GM23338 (cell line): ENCODE results near the gene CDYL. TPM values are rescaled to one million over a fixed set of nuclear protein-coding genes. Genes with fewer than 3 reads are reported as not detected.

Source experiments
- ATAC-seq: fragments of 200-7000 bp; cut with Tn5 transposase; 3 replicates; pipeline ENCODE4 v1.9.1; 2020
- DNase-seq: peaks from one replicate; pipeline ENCODE4 v3.0.0-alpha.2; 2015; ENCODE audit warnings: low spot score
- H2AFZ ChIP-seq: fragments of 200-600 bp; sonication (generic); 2 replicates; pipeline ENCODE4 v1.8.0; 2016; ENCODE audit warnings: antibody characterized with exemption, mild to moderate bottlenecking, moderate library complexity
- H3F3A ChIP-seq: fragments of 200-600 bp; sonication (generic); replicated peaks from 2 replicates; pipeline ENCODE4 v1.8.0; 2017; ENCODE audit warnings: antibody characterized with exemption, mixed run types, low read depth
- H3K27ac ChIP-seq: fragments of 200-600 bp; sonication (generic); 2 replicates; pipeline ENCODE4 v1.6.1; 2016; ENCODE audit warnings: low read depth
- H3K27me3 ChIP-seq: fragments of 200-600 bp; sonication (generic); 2 replicates; pipeline ENCODE4 v1.8.0; 2016; ENCODE audit warnings: mild to moderate bottlenecking, mixed run types, moderate library complexity; ENCODE audit not compliant: insufficient read depth
- H3K36me3 ChIP-seq: fragments of 200-600 bp; sonication (generic); 2 replicates; pipeline ENCODE4 v1.8.0; 2016; ENCODE audit warnings: mild to moderate bottlenecking; ENCODE audit not compliant: insufficient read depth
- H3K4me1 ChIP-seq: fragments of 200-600 bp; sonication (generic); 2 replicates; pipeline ENCODE4 v1.8.0; 2016; ENCODE audit warnings: mild to moderate bottlenecking, moderate library complexity; ENCODE audit not compliant: insufficient read depth
- H3K4me2 ChIP-seq: fragments of 200-600 bp; sonication (generic); 2 replicates; pipeline ENCODE4 v1.7.1; 2017; ENCODE audit warnings: mixed run types
- H3K4me3 ChIP-seq: fragments of 200-600 bp; sonication (generic); 2 replicates; pipeline ENCODE4 v1.6.1; 2016; ENCODE audit warnings: mixed run types
- H3K79me2 ChIP-seq: fragments of 200-600 bp; sonication (generic); replicated peaks from 2 replicates; pipeline ENCODE4 v1.8.0; 2017; ENCODE audit warnings: mild to moderate bottlenecking; ENCODE audit not compliant: insufficient read depth
- H3K9me2 ChIP-seq: fragments of 200-600 bp; sonication (generic); 2 replicates; pipeline ENCODE4 v1.8.0; 2017; ENCODE audit not compliant: insufficient read depth
- H4K20me1 ChIP-seq: fragments of 200-600 bp; sonication (generic); replicated peaks from 2 replicates; pipeline ENCODE4 v1.8.0; 2017; ENCODE audit warnings: mild to moderate bottlenecking; ENCODE audit not compliant: insufficient read depth
- H3K27ac Mint-ChIP-seq: 2 replicates; pipeline ENCODE4 v1.8.0; 2020; ENCODE audit warnings: inconsistent platforms, mild to moderate bottlenecking, moderate library complexity, mixed read lengths
- H3K27me3 Mint-ChIP-seq: 3 replicates; pipeline ENCODE4 v1.8.0; 2022; ENCODE audit warnings: low read depth, mild to moderate bottlenecking, moderate library complexity, mixed read lengths, inconsistent platforms; ENCODE audit not compliant: insufficient read depth, poor library complexity
- H3K36me3 Mint-ChIP-seq: 3 replicates; pipeline ENCODE4 v1.8.0; 2021; ENCODE audit warnings: low read depth, mild to moderate bottlenecking, inconsistent platforms, moderate library complexity, mixed read lengths
- H3K4me1 Mint-ChIP-seq: 3 replicates; pipeline ENCODE4 v1.8.0; 2020; ENCODE audit warnings: mild to moderate bottlenecking, inconsistent platforms, mixed read lengths
- H3K4me3 Mint-ChIP-seq: 3 replicates; pipeline ENCODE4 v1.8.0; 2021; ENCODE audit warnings: moderate library complexity, mild to moderate bottlenecking, inconsistent platforms, mixed read lengths
- H3K9me3 Mint-ChIP-seq: 3 replicates; pipeline ENCODE4 v1.8.0; 2020; ENCODE audit warnings: moderate library complexity, mild to moderate bottlenecking, inconsistent platforms, mixed read lengths
- CREB1 ChIP-seq: fragments of 250-450 bp; sonication (Bioruptor Pico); IDR thresholded peaks from 2 replicates; pipeline ENCODE4 v1.5.0; 2020; ENCODE audit warnings: low read depth, mild to moderate bottlenecking, moderate library complexity
- EZH2 ChIP-seq: fragments of 200-600 bp; sonication (generic); IDR thresholded peaks from one replicate; pipeline ENCODE4 v1.8.0; 2017; ENCODE audit warnings: antibody characterized with exemption, mild to moderate bottlenecking, low read depth; ENCODE audit not compliant: unreplicated experiment
- EZH2phosphoT487 ChIP-seq: fragments of 200-600 bp; sonication (generic); IDR thresholded peaks from one replicate; pipeline ENCODE4 v1.8.1; 2018; ENCODE audit warnings: antibody characterized with exemption; ENCODE audit not compliant: unreplicated experiment
- JUNB ChIP-seq: IDR thresholded peaks from one replicate; pipeline ENCODE4 v1.6.1; 2016; ENCODE audit warnings: antibody characterized with exemption; ENCODE audit not compliant: unreplicated experiment
- STAT1 ChIP-seq: IDR thresholded peaks from one replicate; pipeline ENCODE4 v1.6.1; 2016; ENCODE audit warnings: antibody characterized with exemption; ENCODE audit not compliant: unreplicated experiment
- ZNF114 ChIP-seq: fragments of 250-450 bp; sonication (Bioruptor Pico); IDR thresholded peaks from 2 replicates; pipeline ENCODE4 v1.5.0; 2020; ENCODE audit warnings: mild to moderate bottlenecking, moderate library complexity
- ZNF331 ChIP-seq: fragments of 250-450 bp; sonication (Bioruptor Pico); IDR thresholded peaks from 2 replicates; pipeline ENCODE4 v1.5.0; 2020; ENCODE audit warnings: low read depth, mild to moderate bottlenecking, moderate library complexity
- polyA plus RNA-seq: library from polyadenylated mRNA; unstranded; fragments of >200 nt; fragmentation: Nextera tagmentation; extraction: Ambion mirVana; gene quantifications from 2 replicates; pipeline ENCODE4 v1.2.1, GENCODE V29; 2016
- total RNA-seq: library from RNA; depleted of rRNA; stranded (reverse); fragments of >200 nt; shearing (Covaris generic); gene quantifications from 2 replicates; pipeline ENCODE4 v1.2.3, GENCODE V29; 2014
- TF ChIP-seq, protein P1 (sequence below): IDR thresholded peaks from one replicate; pipeline ENCODE4 v1.6.1; 2018; ENCODE audit warnings: antibody characterized with exemption; ENCODE audit not compliant: unreplicated experiment
- TF ChIP-seq, protein P2 (sequence below), 2 experiments: fragments of 200-600 bp in 1 of 2; sonication (generic) in 1 of 2; conservative IDR thresholded peaks; 2 replicates each; pipeline versions ENCODE4 v1.5.1 to v1.6.1; 2016 to 2017; ENCODE audit warnings: antibody characterized with exemption in 2 of 2, low read depth in 2 of 2, mild to moderate bottlenecking in 2 of 2, moderate library complexity in 1 of 2
- TF ChIP-seq, protein P3 (sequence below): fragments of 250-450 bp; sonication (Bioruptor Pico); IDR thresholded peaks from 2 replicates; pipeline ENCODE4 v1.5.0; 2020; ENCODE audit warnings: mild to moderate bottlenecking, moderate library complexity

Gene CDYL
- total and polyA plus RNA-seq, 2 experiments from 2014 or later: 67.2 to 128 TPM

DNA sequence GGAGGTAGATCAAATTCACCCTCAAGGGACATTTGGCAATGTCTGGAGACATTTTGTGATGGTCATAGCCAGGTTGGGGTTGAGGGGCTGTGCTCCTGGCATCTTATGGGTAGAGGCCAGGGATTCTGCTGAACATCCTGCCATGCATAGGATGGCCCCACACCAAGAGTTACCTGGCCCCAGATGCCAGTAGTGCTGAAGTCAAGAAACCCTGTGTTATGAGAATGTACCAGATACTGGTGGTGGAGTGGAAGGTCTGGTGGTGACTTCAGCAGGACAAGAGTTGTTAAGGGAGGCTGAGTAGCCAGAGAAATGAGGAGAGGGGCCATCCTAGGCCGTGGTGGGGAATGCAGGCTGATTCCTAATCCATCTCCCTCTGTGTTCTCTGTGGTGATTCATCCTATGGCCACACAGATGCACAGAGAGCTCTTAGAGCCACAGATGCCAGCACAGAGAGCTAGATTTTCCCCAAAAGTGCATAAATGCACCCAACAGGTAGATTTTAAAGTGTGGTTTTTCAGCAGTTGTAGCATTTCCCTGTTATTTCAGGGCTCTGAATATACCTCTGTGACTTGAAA lies 43.6 kb downstream of the CDYL start (continued):
- TF ChIP-seq, protein P1, sequence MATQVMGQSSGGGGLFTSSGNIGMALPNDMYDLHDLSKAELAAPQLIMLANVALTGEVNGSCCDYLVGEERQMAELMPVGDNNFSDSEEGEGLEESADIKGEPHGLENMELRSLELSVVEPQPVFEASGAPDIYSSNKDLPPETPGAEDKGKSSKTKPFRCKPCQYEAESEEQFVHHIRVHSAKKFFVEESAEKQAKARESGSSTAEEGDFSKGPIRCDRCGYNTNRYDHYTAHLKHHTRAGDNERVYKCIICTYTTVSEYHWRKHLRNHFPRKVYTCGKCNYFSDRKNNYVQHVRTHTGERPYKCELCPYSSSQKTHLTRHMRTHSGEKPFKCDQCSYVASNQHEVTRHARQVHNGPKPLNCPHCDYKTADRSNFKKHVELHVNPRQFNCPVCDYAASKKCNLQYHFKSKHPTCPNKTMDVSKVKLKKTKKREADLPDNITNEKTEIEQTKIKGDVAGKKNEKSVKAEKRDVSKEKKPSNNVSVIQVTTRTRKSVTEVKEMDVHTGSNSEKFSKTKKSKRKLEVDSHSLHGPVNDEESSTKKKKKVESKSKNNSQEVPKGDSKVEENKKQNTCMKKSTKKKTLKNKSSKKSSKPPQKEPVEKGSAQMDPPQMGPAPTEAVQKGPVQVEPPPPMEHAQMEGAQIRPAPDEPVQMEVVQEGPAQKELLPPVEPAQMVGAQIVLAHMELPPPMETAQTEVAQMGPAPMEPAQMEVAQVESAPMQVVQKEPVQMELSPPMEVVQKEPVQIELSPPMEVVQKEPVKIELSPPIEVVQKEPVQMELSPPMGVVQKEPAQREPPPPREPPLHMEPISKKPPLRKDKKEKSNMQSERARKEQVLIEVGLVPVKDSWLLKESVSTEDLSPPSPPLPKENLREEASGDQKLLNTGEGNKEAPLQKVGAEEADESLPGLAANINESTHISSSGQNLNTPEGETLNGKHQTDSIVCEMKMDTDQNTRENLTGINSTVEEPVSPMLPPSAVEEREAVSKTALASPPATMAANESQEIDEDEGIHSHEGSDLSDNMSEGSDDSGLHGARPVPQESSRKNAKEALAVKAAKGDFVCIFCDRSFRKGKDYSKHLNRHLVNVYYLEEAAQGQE: no peak
- no peak for TF ChIP-seq ZNF331 (CRISPR knock-in tag)
- TF ChIP-seq, protein P2, sequence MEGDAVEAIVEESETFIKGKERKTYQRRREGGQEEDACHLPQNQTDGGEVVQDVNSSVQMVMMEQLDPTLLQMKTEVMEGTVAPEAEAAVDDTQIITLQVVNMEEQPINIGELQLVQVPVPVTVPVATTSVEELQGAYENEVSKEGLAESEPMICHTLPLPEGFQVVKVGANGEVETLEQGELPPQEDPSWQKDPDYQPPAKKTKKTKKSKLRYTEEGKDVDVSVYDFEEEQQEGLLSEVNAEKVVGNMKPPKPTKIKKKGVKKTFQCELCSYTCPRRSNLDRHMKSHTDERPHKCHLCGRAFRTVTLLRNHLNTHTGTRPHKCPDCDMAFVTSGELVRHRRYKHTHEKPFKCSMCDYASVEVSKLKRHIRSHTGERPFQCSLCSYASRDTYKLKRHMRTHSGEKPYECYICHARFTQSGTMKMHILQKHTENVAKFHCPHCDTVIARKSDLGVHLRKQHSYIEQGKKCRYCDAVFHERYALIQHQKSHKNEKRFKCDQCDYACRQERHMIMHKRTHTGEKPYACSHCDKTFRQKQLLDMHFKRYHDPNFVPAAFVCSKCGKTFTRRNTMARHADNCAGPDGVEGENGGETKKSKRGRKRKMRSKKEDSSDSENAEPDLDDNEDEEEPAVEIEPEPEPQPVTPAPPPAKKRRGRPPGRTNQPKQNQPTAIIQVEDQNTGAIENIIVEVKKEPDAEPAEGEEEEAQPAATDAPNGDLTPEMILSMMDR (conservative IDR thresholded peaks at IDR 0.05; ENCODE audit: low read depth in 2 of 2): no peak

DNA sequence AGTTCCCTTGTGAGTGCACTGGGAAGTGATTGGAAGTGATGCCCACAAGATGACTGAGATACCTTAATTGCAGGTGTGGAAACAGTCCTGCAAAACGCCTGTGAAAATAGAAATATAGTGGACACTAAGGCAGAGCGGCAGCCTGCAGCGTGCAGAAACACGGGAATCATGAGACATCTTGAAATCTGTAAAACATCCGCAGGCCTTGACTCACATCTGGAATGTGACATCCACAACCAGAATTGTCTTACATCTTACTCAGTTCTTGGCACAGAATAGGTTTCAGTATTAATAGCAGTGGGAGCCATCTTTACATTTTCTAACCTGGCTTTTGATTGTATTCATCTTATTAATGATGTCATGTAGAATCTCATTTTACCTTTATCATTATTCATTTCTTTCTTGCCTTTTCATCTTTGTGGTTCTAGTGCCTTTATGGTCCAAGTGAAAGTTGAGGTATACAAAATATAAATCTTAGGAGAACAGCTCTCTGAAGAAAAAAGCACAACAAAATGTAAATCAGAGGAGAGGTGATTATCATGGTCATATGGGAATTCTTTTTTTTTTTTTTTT lies 44.6 kb downstream of the CDYL start:
- H3K4me1 ChIP-seq: peaks cover 20% of the 10 kb centered on the region; the same call in 1 of the 2 replicates
- no peak for DNase-seq
- TF ChIP-seq ZNF331 (CRISPR knock-in tag) (no peak), EZH2 (no peak), ZNF114 (CRISPR knock-in tag) (no peak), EZH2phosphoT487 (no peak), CREB1 (CRISPR knock-in tag) (no peak), STAT1 (no peak), JUNB (no peak)
- TF ChIP-seq, protein P2 (conservative IDR thresholded peaks at IDR 0.05; ENCODE audit: low read depth in 2 of 2): no peak
- TF ChIP-seq, protein P3, sequence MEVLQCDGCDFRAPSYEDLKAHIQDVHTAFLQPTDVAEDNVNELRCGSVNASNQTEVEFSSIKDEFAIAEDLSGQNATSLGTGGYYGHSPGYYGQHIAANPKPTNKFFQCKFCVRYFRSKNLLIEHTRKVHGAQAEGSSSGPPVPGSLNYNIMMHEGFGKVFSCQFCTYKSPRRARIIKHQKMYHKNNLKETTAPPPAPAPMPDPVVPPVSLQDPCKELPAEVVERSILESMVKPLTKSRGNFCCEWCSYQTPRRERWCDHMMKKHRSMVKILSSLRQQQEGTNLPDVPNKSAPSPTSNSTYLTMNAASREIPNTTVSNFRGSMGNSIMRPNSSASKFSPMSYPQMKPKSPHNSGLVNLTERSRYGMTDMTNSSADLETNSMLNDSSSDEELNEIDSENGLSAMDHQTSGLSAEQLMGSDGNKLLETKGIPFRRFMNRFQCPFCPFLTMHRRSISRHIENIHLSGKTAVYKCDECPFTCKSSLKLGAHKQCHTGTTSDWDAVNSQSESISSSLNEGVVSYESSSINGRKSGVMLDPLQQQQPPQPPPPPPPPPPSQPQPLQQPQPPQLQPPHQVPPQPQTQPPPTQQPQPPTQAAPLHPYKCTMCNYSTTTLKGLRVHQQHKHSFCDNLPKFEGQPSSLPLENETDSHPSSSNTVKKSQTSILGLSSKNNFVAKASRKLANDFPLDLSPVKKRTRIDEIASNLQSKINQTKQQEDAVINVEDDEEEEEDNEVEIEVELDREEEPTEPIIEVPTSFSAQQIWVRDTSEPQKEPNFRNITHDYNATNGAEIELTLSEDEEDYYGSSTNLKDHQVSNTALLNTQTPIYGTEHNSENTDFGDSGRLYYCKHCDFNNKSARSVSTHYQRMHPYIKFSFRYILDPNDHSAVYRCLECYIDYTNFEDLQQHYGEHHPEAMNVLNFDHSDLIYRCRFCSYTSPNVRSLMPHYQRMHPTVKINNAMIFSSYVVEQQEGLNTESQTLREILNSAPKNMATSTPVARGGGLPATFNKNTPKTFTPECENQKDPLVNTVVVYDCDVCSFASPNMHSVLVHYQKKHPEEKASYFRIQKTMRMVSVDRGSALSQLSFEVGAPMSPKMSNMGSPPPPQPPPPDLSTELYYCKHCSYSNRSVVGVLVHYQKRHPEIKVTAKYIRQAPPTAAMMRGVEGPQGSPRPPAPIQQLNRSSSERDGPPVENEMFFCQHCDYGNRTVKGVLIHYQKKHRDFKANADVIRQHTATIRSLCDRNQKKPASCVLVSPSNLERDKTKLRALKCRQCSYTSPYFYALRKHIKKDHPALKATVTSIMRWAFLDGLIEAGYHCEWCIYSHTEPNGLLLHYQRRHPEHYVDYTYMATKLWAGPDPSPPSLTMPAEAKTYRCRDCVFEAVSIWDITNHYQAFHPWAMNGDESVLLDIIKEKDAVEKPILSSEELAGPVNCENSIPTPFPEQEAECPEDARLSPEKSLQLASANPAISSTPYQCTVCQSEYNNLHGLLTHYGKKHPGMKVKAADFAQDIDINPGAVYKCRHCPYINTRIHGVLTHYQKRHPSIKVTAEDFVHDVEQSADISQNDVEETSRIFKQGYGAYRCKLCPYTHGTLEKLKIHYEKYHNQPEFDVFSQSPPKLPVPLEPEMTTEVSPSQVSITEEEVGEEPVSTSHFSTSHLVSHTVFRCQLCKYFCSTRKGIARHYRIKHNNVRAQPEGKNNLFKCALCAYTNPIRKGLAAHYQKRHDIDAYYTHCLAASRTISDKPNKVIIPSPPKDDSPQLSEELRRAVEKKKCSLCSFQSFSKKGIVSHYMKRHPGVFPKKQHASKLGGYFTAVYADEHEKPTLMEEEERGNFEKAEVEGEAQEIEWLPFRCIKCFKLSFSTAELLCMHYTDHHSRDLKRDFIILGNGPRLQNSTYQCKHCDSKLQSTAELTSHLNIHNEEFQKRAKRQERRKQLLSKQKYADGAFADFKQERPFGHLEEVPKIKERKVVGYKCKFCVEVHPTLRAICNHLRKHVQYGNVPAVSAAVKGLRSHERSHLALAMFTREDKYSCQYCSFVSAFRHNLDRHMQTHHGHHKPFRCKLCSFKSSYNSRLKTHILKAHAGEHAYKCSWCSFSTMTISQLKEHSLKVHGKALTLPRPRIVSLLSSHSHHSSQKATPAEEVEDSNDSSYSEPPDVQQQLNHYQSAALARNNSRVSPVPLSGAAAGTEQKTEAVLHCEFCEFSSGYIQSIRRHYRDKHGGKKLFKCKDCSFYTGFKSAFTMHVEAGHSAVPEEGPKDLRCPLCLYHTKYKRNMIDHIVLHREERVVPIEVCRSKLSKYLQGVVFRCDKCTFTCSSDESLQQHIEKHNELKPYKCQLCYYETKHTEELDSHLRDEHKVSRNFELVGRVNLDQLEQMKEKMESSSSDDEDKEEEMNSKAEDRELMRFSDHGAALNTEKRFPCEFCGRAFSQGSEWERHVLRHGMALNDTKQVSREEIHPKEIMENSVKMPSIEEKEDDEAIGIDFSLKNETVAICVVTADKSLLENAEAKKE (CRISPR knock-in tag): no peak

More for the DNA sequence above, 44.6 kb downstream of the CDYL start:
- no peaks in the 10 kb centered on the region for H3F3A ChIP-seq
- H3K27me3 Mint-ChIP-seq: peaks cover 11% of the 10 kb centered on the region
- no peak overlapping the region for H3K4me2 ChIP-seq
- no peaks in the 10 kb centered on the region for H3K36me3 ChIP-seq
- peaks cover 100% of the 10 kb centered on the region for H4K20me1 ChIP-seq
- H3K4me3 Mint-ChIP-seq: no peak overlapping the region
- no peaks in the 10 kb centered on the region for H3K36me3 Mint-ChIP-seq
- H3K79me2 ChIP-seq: peaks cover 100% of the 10 kb centered on the region
- no peak for ATAC-seq
- H3K27ac ChIP-seq: no peak overlapping the region
- no peak overlapping the region for H3K27ac Mint-ChIP-seq
- no peak overlapping the region for H3K4me3 ChIP-seq
- peaks cover 38% of the 10 kb centered on the region for H3K4me1 Mint-ChIP-seq
- H3K9me3 Mint-ChIP-seq: no peaks in the 10 kb centered on the region
- no peaks in the 10 kb centered on the region for H3K9me2 ChIP-seq
- H3K27me3 ChIP-seq: no peaks in the 10 kb centered on the region
- H2AFZ ChIP-seq: no peak overlapping the region
